H1 (cell line): ENCODE data around the gene MAST1. TPM values are rescaled to one million over a fixed set of nuclear protein-coding genes. Genes with fewer than 3 reads are reported as not detected.

Experiments
- BCL11A ChIP-seq, 2 experiments: IDR thresholded peaks; one replicate each; pipeline ENCODE4 v1.6.1; 2011; ENCODE audit warnings: low read depth in 2 of 2, low read length in 2 of 2, mild to moderate bottlenecking in 2 of 2
- FOSL1 ChIP-seq: IDR thresholded peaks from 2 replicates; pipeline ENCODE4 v1.6.1; 2011; ENCODE audit warnings: mild to moderate bottlenecking, low read depth, low read length, moderate library complexity; ENCODE audit not compliant: insufficient read depth
- SIX5 ChIP-seq: IDR thresholded peaks from 2 replicates; pipeline ENCODE4 v1.6.1; 2011; ENCODE audit warnings: mild to moderate bottlenecking, low read depth, low read length
- SP2 ChIP-seq: IDR thresholded peaks from 2 replicates; pipeline ENCODE4 v1.6.1; 2012; ENCODE audit warnings: mild to moderate bottlenecking, low read length, inconsistent platforms
- SRF ChIP-seq: IDR thresholded peaks from 2 replicates; pipeline ENCODE4 v1.6.1; 2011; ENCODE audit warnings: mild to moderate bottlenecking, low read depth, low read length, moderate library complexity
- TAF1 ChIP-seq: IDR thresholded peaks from 2 replicates; pipeline ENCODE4 v1.6.1; 2011; ENCODE audit warnings: mild to moderate bottlenecking, low read depth, low read length
- TBP ChIP-seq: IDR thresholded peaks from 2 replicates; pipeline ENCODE4 v1.6.1; 2011; ENCODE audit warnings: low read depth, low read length, improper control_type of control experiment
- polyA plus RNA-seq, 7 experiments: library from polyadenylated mRNA; depleted of rRNA in 3 of 7; stranded (reverse) in 5 of 7; unstranded in 2 of 7; fragments of >200 nt in 5 of 7; fragments of 200-250 nt in 2 of 7; gene quantifications; 1 replicate in 5 of 7; 2 replicates in 1 of 7; 4 replicates in 1 of 7; pipeline versions ENCODE4 v1.2.1 to v1.2.3, GENCODE V29; 2011 to 2013; ENCODE audit warnings: missing spikeins in 2 of 7, mixed read lengths in 2 of 7
- total RNA-seq: library from RNA; stranded (reverse); fragmentation: NEBNext Ultra II Directional; extraction: Animal tissue kit (Norgen Biotek cat#: 25700); gene quantifications from 2 replicates; pipeline ENCODE4 v1.2.1, GENCODE V29; 2021
- TF ChIP-seq, protein P1 (sequence below): IDR thresholded peaks from 2 replicates; pipeline ENCODE4 v1.6.1; 2012; ENCODE audit warnings: low read length, inconsistent platforms
- TF ChIP-seq, protein P2 (sequence below): fragments of 300-600 bp; sonication (generic); IDR thresholded peaks from 2 replicates; pipeline ENCODE4 v1.7.1; 2012; ENCODE audit warnings: low read length, moderate library complexity, mild to moderate bottlenecking, inconsistent platforms; ENCODE audit not compliant: insufficient replicate concordance

The MAST1 gene
- total and polyA plus RNA-seq, 2 of the 8 experiments (the other 6 are each of a cell fraction or from before 2014, with no cell fraction given) = 15.6 to 28.3 TPM

DNA sequence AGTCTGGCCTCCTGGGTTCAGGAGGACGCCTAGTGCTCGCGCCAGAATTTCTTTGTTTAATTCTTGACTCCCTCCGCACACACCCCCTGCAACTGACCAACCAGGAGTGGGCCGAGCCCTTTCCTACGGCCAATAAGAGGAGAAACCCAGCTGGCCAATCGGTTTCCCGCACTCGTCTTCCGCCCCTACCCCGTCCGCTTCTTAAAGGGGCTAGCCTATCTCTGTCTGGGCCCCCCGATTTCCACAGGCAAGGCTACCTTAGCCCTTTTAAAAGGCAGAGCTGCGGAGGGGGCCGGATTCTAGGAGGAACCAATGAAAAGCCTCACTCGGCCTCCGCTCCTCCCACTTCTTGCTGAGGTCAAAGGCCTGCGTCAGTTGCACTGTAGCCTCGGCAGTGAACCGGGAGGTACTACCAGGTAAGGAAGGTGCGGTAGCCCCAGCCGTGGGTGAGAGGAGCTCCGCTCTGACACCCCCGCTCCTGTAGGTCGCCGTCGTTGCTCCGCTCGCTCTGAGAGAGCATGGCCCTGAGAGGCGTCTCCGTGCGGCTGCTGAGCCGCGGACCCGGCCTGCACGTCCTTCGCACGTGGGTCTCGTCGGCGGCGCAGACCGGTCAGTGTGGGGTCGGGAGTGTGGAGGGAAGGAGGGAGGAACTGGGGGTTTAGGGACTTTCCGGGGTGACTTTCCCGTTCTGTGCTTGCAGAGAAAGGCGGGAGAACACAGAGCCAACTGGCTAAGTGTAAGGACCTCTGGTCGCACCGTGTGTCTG is 52.7 kb downstream of the MAST1 start, which contains the start of gene GCDH (continued):
- TF ChIP-seq BCL11A (IDR thresholded peaks at IDR 0.05; ENCODE audit: low read depth in 2 of 2, low read length in 2 of 2) (no peak), SRF (no peak), SP2 (no peak; the same call in 1 of the 2 replicates), TBP (peak; percentile 39; the same call in 1 of the 2 replicates), SIX5 (no peak), FOSL1 (no peak), TAF1 (peak; percentile 78)
- TF ChIP-seq, protein P1, sequence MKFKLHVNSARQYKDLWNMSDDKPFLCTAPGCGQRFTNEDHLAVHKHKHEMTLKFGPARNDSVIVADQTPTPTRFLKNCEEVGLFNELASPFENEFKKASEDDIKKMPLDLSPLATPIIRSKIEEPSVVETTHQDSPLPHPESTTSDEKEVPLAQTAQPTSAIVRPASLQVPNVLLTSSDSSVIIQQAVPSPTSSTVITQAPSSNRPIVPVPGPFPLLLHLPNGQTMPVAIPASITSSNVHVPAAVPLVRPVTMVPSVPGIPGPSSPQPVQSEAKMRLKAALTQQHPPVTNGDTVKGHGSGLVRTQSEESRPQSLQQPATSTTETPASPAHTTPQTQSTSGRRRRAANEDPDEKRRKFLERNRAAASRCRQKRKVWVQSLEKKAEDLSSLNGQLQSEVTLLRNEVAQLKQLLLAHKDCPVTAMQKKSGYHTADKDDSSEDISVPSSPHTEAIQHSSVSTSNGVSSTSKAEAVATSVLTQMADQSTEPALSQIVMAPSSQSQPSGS = no peak
- TF ChIP-seq, protein P2, sequence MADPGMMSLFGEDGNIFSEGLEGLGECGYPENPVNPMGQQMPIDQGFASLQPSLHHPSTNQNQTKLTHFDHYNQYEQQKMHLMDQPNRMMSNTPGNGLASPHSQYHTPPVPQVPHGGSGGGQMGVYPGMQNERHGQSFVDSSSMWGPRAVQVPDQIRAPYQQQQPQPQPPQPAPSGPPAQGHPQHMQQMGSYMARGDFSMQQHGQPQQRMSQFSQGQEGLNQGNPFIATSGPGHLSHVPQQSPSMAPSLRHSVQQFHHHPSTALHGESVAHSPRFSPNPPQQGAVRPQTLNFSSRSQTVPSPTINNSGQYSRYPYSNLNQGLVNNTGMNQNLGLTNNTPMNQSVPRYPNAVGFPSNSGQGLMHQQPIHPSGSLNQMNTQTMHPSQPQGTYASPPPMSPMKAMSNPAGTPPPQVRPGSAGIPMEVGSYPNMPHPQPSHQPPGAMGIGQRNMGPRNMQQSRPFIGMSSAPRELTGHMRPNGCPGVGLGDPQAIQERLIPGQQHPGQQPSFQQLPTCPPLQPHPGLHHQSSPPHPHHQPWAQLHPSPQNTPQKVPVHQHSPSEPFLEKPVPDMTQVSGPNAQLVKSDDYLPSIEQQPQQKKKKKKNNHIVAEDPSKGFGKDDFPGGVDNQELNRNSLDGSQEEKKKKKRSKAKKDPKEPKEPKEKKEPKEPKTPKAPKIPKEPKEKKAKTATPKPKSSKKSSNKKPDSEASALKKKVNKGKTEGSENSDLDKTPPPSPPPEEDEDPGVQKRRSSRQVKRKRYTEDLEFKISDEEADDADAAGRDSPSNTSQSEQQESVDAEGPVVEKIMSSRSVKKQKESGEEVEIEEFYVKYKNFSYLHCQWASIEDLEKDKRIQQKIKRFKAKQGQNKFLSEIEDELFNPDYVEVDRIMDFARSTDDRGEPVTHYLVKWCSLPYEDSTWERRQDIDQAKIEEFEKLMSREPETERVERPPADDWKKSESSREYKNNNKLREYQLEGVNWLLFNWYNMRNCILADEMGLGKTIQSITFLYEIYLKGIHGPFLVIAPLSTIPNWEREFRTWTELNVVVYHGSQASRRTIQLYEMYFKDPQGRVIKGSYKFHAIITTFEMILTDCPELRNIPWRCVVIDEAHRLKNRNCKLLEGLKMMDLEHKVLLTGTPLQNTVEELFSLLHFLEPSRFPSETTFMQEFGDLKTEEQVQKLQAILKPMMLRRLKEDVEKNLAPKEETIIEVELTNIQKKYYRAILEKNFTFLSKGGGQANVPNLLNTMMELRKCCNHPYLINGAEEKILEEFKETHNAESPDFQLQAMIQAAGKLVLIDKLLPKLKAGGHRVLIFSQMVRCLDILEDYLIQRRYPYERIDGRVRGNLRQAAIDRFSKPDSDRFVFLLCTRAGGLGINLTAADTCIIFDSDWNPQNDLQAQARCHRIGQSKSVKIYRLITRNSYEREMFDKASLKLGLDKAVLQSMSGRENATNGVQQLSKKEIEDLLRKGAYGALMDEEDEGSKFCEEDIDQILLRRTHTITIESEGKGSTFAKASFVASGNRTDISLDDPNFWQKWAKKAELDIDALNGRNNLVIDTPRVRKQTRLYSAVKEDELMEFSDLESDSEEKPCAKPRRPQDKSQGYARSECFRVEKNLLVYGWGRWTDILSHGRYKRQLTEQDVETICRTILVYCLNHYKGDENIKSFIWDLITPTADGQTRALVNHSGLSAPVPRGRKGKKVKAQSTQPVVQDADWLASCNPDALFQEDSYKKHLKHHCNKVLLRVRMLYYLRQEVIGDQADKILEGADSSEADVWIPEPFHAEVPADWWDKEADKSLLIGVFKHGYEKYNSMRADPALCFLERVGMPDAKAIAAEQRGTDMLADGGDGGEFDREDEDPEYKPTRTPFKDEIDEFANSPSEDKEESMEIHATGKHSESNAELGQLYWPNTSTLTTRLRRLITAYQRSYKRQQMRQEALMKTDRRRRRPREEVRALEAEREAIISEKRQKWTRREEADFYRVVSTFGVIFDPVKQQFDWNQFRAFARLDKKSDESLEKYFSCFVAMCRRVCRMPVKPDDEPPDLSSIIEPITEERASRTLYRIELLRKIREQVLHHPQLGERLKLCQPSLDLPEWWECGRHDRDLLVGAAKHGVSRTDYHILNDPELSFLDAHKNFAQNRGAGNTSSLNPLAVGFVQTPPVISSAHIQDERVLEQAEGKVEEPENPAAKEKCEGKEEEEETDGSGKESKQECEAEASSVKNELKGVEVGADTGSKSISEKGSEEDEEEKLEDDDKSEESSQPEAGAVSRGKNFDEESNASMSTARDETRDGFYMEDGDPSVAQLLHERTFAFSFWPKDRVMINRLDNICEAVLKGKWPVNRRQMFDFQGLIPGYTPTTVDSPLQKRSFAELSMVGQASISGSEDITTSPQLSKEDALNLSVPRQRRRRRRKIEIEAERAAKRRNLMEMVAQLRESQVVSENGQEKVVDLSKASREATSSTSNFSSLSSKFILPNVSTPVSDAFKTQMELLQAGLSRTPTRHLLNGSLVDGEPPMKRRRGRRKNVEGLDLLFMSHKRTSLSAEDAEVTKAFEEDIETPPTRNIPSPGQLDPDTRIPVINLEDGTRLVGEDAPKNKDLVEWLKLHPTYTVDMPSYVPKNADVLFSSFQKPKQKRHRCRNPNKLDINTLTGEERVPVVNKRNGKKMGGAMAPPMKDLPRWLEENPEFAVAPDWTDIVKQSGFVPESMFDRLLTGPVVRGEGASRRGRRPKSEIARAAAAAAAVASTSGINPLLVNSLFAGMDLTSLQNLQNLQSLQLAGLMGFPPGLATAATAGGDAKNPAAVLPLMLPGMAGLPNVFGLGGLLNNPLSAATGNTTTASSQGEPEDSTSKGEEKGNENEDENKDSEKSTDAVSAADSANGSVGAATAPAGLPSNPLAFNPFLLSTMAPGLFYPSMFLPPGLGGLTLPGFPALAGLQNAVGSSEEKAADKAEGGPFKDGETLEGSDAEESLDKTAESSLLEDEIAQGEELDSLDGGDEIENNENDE = no peak
